HEK293T (cell line): ENCODE results near the gene RING1.

Source experiments
- HDGF ChIP-seq: fragments of 450-650 bp; IDR thresholded peaks from 2 replicates; pipeline ENCODE4 v1.6.1; 2017; ENCODE audit warnings: antibody characterized with exemption, borderline replicate concordance
- SP1 ChIP-seq: fragments of 450-650 bp; IDR thresholded peaks from 2 replicates; pipeline ENCODE4 v1.6.1; 2017
- ZNF384 ChIP-seq: fragments of 450-650 bp; IDR thresholded peaks from 2 replicates; pipeline ENCODE4 v1.6.1; 2016

DNA sequence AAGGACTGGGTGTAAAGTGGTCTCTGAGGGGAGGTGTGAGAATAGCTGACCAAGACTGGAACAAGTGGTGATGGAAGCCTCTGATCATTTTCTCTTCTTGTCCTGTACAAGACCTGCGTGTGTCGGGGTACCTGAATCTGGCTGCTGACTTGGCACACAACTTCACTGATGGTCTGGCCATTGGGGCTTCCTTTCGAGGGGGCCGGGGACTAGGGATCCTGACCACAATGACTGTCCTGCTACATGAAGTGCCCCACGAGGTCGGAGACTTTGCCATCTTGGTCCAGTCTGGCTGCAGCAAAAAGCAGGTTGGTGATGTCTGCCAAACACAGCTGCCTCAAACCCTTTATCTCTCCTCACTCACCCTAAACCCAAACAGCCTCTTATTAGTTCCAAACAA lies 5.5 kb upstream of the RING1 start:
- no peak for TF ChIP-seq SP1
- TF ChIP-seq HDGF = no peak
- no peak for TF ChIP-seq ZNF384
